SK-N-SH (cell line): ENCODE data around the gene ZNF559.

Experiments used
- EP300 ChIP-seq, 2 experiments: IDR thresholded peaks; 2 replicates each; pipeline versions ENCODE4 v1.4.0 to v1.6.1; 2012; ENCODE audit warnings: borderline replicate concordance in 1 of 2, low read depth in 1 of 2, low read length in 1 of 2
- POLR2AphosphoS5 ChIP-seq: IDR thresholded peaks from 2 replicates; pipeline ENCODE4 v1.6.1; 2012; ENCODE audit warnings: low read depth, low read length
- RCOR1 ChIP-seq: fragments of 150-350 bp; IDR thresholded peaks from 2 replicates; pipeline ENCODE4 v1.6.1; 2017; ENCODE audit warnings: antibody characterized with exemption, low read length
- TCF12 ChIP-seq: IDR thresholded peaks from 2 replicates; pipeline ENCODE4 v1.4.0; 2012
- TEAD4 ChIP-seq: IDR thresholded peaks from 2 replicates; pipeline ENCODE4 v1.4.0; 2012; ENCODE audit warnings: mild to moderate bottlenecking, borderline replicate concordance; ENCODE audit not compliant: insufficient read depth
- TF ChIP-seq, protein P1 (sequence below): fragments of 200-600 bp; sonication (generic); IDR thresholded peaks from 2 replicates; pipeline ENCODE4 v1.6.1; 2017; ENCODE audit warnings: antibody characterized with exemption, mild to moderate bottlenecking, moderate library complexity
- TF ChIP-seq, protein P2 (sequence below): IDR thresholded peaks from 2 replicates; pipeline ENCODE4 v1.6.1; 2012; ENCODE audit warnings: mild to moderate bottlenecking, low read depth, low read length, moderate library complexity
- TF ChIP-seq, protein P3 (sequence below): IDR thresholded peaks from 2 replicates; pipeline ENCODE4 v1.4.0; 2012; ENCODE audit warnings: low read depth

DNA sequence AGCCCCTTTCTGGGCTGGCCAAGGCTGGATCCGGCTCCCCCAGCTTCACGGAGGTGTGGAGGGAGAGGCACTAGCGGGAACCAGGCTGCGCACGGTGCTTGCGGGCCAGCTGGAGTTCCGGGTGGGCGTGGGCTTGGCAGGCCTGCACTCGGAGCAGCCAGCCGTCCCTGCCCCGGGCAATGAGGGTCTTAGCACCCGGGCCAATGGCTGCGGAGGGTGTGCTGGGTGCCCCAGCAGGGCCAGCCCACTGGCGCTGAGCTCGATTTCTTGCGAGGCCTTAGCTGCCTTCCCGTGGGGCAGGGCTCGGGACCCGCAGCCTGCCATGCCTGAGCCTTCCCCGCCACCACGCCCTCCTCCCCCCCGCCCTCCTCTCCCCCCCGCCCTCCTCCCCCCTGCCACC, 2.6 kb upstream of the ZNF559 start:
- TF ChIP-seq, protein P1, sequence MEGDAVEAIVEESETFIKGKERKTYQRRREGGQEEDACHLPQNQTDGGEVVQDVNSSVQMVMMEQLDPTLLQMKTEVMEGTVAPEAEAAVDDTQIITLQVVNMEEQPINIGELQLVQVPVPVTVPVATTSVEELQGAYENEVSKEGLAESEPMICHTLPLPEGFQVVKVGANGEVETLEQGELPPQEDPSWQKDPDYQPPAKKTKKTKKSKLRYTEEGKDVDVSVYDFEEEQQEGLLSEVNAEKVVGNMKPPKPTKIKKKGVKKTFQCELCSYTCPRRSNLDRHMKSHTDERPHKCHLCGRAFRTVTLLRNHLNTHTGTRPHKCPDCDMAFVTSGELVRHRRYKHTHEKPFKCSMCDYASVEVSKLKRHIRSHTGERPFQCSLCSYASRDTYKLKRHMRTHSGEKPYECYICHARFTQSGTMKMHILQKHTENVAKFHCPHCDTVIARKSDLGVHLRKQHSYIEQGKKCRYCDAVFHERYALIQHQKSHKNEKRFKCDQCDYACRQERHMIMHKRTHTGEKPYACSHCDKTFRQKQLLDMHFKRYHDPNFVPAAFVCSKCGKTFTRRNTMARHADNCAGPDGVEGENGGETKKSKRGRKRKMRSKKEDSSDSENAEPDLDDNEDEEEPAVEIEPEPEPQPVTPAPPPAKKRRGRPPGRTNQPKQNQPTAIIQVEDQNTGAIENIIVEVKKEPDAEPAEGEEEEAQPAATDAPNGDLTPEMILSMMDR = no peak
- TF ChIP-seq RCOR1 (no peak), EP300 (IDR thresholded peaks at IDR 0.05; ENCODE audit: borderline replicate concordance in 1 of 2, low read depth in 1 of 2, low read length in 1 of 2) (no peak), TCF12 (no peak), POLR2AphosphoS5 (no peak), TEAD4 (no peak)
- TF ChIP-seq, protein P2, sequence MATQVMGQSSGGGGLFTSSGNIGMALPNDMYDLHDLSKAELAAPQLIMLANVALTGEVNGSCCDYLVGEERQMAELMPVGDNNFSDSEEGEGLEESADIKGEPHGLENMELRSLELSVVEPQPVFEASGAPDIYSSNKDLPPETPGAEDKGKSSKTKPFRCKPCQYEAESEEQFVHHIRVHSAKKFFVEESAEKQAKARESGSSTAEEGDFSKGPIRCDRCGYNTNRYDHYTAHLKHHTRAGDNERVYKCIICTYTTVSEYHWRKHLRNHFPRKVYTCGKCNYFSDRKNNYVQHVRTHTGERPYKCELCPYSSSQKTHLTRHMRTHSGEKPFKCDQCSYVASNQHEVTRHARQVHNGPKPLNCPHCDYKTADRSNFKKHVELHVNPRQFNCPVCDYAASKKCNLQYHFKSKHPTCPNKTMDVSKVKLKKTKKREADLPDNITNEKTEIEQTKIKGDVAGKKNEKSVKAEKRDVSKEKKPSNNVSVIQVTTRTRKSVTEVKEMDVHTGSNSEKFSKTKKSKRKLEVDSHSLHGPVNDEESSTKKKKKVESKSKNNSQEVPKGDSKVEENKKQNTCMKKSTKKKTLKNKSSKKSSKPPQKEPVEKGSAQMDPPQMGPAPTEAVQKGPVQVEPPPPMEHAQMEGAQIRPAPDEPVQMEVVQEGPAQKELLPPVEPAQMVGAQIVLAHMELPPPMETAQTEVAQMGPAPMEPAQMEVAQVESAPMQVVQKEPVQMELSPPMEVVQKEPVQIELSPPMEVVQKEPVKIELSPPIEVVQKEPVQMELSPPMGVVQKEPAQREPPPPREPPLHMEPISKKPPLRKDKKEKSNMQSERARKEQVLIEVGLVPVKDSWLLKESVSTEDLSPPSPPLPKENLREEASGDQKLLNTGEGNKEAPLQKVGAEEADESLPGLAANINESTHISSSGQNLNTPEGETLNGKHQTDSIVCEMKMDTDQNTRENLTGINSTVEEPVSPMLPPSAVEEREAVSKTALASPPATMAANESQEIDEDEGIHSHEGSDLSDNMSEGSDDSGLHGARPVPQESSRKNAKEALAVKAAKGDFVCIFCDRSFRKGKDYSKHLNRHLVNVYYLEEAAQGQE = no peak
- TF ChIP-seq, protein P3, sequence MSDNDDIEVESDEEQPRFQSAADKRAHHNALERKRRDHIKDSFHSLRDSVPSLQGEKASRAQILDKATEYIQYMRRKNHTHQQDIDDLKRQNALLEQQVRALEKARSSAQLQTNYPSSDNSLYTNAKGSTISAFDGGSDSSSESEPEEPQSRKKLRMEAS = no peak
